GM12873 (cell line): ENCODE measurements around the gene UTP3.

Experiments
- TF ChIP-seq, protein P1 (sequence below): IDR thresholded peaks from 2 replicates; pipeline ENCODE4 v1.5.1; 2012; ENCODE audit warnings: low read depth, mild to moderate bottlenecking, moderate library complexity, low read length, control low read depth; ENCODE audit not compliant: insufficient read depth; ENCODE audit errors: missing control alignments

UTP3 gene

DNA sequence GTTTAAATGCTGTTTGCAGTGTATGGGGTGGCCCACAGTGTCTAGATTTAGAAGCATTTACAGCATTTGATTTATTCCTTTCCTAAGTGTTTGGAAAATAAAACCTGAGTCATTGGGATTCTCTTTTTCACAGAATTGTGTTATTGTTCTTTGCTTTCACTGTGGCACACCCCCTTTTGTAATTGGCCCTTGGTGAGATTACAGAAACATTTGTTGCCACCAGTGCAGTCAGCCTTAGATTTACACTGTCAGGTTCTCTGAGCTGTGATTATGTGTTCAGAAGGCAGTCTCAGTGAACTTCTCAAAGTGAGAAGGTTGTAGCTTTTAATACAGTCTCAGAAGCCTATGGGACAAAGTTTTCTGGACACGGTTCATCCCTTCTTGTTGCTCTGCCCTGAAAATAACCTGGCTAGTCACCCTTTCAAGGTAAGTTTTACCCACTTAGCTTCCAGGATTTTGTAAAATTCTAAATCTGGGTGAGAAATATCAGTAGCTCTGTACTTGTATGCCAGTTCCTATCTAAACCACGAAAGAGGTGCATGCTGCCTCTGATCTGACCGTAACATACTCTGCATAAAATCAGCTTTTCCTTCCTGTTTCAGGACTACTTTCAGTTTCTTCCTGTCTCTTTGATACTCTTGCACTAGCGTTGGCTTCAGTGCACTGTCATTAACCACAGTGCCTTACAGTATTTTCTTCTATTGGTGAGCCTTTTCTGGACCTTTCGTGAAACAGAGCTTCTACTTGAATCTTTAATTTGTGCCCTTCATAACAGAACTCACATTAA, 46.0 kb downstream of the UTP3 start:
- TF ChIP-seq, protein P1, sequence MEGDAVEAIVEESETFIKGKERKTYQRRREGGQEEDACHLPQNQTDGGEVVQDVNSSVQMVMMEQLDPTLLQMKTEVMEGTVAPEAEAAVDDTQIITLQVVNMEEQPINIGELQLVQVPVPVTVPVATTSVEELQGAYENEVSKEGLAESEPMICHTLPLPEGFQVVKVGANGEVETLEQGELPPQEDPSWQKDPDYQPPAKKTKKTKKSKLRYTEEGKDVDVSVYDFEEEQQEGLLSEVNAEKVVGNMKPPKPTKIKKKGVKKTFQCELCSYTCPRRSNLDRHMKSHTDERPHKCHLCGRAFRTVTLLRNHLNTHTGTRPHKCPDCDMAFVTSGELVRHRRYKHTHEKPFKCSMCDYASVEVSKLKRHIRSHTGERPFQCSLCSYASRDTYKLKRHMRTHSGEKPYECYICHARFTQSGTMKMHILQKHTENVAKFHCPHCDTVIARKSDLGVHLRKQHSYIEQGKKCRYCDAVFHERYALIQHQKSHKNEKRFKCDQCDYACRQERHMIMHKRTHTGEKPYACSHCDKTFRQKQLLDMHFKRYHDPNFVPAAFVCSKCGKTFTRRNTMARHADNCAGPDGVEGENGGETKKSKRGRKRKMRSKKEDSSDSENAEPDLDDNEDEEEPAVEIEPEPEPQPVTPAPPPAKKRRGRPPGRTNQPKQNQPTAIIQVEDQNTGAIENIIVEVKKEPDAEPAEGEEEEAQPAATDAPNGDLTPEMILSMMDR, result no peak

DNA sequence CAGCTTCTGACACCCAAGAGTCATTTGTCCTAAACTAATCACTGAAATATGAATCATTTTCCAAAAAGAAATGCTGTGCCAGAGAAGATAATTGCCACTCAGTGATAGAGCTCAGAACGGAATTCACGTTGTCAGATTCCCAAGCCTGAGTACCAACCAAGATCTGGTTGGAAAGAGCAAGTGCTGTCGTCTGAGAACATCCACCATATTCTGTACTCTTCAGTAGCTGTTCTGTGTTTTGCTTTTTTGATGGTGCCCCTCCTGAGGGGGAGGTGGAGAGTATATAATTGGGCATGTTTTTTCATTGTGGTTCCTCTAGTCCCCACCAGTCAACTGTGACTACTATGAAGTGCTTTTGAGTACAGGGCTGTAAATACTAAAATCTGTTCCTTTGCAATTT, 46.6 kb downstream of the UTP3 start:
- TF ChIP-seq, protein P1, result no peak

DNA sequence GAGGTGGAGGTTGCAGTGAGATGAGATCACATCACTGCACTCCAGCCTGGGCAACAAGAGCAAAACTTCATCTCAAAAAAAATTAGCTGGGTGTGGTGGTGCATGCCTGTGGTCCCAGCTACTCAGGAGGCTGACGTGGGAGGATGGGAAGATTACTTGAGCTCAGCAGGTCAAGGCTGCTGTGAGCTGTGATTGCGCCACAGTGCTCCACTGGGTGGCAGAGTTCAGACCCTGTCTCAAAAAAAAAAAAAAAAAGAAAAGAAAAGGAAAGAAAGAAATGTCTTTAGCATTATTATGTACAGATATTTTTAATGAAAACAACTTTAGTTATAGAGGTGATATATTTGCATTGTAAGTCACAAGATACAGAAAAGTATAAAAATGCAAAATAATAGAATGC, 47.6 kb downstream of the UTP3 start:
- TF ChIP-seq, protein P1, result peak; percentile 49

DNA sequence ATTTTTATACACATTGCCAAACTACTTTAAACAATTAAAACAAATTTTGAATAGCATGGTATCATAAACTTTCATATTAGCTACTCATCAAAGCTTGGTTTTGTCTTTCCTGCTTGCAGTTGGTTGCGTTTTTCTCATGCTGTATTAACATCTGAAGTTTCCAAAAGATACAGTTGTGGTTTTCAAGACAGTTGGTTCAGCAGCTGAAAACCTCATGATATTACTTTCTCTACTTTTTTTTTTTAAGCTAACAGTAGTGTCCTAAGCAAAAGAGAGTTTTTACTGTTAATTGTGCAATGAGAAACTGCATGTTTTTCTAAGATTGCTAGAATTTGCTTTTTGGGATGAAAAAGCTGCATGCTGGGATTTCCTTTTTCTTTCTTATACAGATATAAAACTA, 48.7 kb downstream of the UTP3 start:
- TF ChIP-seq, protein P1, result no peak

DNA sequence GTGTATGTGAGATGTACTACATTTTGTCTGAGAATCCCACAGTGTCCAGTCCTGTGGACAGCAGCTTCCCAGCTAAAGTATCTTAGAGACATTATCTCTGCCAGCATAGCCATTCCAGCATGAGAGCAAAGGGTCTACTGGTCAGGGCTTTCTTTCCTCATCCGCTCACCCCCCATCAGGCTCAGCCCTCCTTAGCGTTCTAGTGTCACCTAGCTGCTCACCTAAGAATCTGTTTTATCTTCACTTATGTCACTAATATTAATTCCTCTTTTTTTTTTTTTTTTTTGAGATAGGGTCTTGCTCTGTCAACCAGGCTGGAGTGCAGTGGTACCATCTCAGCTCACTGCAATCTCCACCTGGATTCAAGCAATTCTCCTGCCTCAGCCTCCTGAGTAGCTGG, 49.1 kb downstream of the UTP3 start:
- TF ChIP-seq, protein P1, result no peak

DNA sequence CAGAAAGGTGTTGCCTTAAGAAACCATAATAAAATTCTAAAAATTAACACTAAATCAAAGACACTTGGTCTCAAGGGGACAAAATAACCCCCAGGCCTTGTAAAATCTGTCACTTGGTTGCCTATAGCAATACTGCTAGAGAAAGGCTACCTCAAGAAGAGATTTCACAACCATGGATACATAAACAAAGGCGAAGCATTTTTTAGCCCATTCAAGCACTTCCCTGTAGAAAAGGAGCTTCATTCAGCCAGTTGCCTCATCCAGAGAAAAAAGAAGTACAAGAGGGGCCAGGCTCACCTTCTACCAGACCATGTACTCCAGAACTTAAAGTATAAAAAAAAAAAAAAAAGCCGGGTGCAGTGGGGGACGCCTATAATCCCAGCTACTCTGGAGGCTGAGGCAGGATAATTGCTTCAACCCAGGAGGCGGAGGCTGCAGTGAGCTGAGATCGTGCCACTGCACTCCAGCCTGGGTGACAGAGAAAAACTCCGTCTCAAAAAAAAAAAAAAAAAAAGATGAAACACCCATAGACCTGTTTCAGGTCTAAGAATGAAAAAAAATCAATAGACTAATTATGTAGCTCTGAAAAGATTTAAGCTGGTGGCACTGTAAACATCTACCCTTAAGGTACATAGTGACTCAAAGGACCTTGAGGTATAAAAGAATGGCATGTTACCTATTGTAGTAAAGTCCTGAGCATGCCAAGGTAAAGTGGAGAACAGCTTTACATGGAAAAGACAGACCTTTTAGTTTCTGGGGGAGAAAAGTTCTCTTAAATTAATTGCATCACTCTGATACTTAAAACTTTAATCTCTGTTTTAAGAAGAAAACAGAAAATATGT, 51.4 kb downstream of the UTP3 start:
- TF ChIP-seq, protein P1, result no peak
